ENCODE data around the gene BICD1. TPM values are rescaled to one million over a fixed set of nuclear protein-coding genes. Genes with fewer than 3 reads are reported as not detected.
"Not testable (repeated sequence)": the region's sequence is repeated elsewhere in the genome, so short reads cannot be mapped to it uniquely, and the experiment has no call there.

The BICD1 gene
- total and polyA plus RNA-seq, 8 donors, result 13.6 to 21.2 (median 19.6) TPM

DNA sequence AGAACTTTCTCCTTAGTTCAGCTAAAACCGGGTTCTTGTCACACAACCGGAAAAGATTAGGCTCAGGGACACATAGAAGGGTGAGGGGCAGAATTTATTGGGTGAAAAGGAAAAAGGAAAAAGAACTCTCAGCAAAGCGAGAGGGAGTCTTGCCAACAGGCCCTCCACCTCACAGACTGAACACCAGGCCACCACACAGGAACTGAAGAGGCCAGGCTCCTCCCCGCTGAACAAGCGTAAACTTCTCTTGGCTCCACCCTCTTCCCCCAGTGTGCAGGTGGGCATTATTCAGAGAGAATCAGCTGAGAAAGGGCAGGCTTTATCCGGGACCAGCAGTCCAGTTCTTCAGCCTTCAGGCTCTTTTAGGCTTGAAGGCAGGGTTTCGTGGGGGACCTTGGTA is 167.1 kb downstream of the BICD1 start:
- no peaks in the 10 kb centered on the region for H3K9me3 ChIP-seq
- H3K36me3 ChIP-seq, result no peaks in the 10 kb centered on the region
- H3K27me3 ChIP-seq, result no peaks in the 10 kb centered on the region
- TF ChIP-seq, protein P1, sequence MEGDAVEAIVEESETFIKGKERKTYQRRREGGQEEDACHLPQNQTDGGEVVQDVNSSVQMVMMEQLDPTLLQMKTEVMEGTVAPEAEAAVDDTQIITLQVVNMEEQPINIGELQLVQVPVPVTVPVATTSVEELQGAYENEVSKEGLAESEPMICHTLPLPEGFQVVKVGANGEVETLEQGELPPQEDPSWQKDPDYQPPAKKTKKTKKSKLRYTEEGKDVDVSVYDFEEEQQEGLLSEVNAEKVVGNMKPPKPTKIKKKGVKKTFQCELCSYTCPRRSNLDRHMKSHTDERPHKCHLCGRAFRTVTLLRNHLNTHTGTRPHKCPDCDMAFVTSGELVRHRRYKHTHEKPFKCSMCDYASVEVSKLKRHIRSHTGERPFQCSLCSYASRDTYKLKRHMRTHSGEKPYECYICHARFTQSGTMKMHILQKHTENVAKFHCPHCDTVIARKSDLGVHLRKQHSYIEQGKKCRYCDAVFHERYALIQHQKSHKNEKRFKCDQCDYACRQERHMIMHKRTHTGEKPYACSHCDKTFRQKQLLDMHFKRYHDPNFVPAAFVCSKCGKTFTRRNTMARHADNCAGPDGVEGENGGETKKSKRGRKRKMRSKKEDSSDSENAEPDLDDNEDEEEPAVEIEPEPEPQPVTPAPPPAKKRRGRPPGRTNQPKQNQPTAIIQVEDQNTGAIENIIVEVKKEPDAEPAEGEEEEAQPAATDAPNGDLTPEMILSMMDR (IDR thresholded peaks at IDR 0.05), result no peak
- H3K27ac ChIP-seq, result no peak overlapping the region
- H3K4me1 ChIP-seq, result no peaks in the 10 kb centered on the region
- DNase-seq (peak in 1 of 4 donors; percentile 22), ATAC-seq (no peak)
- no peak overlapping the region for H3K4me3 ChIP-seq
- intact Hi-C loops (cut with DNase I), result no loop called here

DNA sequence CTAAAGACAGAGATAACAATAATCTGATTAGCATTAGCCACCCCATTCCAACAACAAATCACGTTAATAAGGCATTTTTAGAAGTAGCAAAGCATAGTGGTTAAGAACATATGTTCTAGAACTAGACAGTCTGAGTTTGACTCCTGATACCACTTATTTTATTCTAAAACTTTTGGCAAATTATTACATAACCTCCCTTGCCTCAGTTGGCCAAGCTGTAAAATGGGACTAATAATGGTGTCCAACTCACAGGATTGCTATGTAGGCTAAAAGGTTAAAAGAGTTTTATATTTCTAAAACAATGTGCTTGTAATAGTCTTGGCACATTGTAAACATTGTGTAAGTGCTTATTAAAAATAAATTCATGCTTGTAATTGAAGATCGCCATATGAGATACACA is 168.0 kb downstream of the BICD1 start:
- DNase-seq (no peak), ATAC-seq (no peak)
- TF ChIP-seq, protein P1 (IDR thresholded peaks at IDR 0.05), result no peak
- Histone ChIP-seq H3K4me1 (no peaks in the 10 kb centered on the region), H3K4me3 (no peak overlapping the region), H3K36me3 (no peaks in the 10 kb centered on the region), H3K27ac (no peak overlapping the region), H3K27me3 (no peaks in the 10 kb centered on the region), H3K9me3 (no peaks in the 10 kb centered on the region)
- intact Hi-C loops (cut with DNase I), result no loop called here

DNA sequence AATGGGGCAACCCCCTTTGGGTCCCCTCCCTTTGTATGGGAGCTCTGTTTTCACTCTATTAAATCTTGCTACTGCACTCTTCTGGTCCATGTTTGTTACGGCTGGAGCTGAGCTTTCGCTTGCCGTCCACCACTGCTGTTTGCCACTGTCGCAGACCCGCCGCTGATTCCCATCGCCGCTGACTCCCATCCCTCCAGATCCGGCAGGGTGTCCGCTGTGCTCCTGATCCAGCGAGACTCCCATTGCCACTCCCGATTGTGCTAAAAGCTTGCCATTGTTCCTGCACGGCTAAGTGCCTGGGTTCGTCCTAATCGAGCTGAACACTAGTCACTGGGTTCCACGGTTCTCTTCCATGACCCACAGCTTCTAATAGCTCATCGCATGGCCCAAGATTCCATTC is 168.9 kb downstream of the BICD1 start:
- H3K36me3 ChIP-seq; H3K9me3 ChIP-seq; DNase-seq; ATAC-seq; H3K27me3 ChIP-seq; intact Hi-C loops (cut with DNase I); H3K4me1 ChIP-seq; H3K4me3 ChIP-seq; H3K27ac ChIP-seq: not testable (repeated sequence)

DNA sequence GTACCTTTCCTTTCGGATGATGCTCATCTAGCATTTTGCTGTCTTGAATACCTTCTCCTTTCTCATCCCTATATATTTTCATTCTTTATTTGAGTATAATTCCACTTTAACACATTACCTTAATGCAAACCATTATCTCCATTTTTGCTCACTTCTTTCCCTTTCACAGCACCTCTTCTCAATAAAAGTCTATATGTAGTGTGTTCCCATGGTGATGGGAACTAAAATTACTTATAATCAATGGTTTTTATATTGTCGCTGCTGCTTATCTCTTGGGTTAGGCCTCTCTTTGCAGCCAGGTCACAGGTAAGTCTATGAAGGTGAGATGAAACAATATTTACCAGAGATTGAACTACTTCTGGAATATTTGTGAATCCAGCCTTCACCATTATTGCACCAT is 171.1 kb downstream of the BICD1 start:
- H3K27ac ChIP-seq, result no peak overlapping the region
- ATAC-seq, result no peak
- H3K9me3 ChIP-seq, result no peaks in the 10 kb centered on the region
- H3K36me3 ChIP-seq, result no peaks in the 10 kb centered on the region
- no peaks in the 10 kb centered on the region for H3K4me1 ChIP-seq
- H3K27me3 ChIP-seq, result no peaks in the 10 kb centered on the region
- no peak overlapping the region for H3K4me3 ChIP-seq
- TF ChIP-seq, protein P1 (IDR thresholded peaks at IDR 0.05), result no peak
- DNase-seq, result no peak
- intact Hi-C loops (cut with DNase I), result no loop called here

DNA sequence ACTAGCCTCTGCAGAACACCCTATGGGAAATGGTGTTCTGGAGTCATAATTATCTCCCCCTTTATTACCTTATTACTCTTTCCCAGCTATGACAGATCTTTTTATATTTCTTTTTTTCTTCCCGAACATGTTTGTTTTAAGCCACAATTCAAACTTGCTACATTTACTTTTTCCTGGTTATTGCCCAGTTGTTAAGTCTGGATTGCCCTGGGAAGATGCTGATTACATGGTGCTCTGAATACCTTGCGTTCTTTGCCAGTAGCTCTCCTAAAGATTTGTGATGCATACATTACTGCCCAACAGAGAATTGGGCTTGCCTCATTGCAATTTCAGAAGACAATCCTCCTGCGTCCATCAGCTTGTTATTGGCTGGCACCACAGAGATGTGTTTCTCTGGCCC is 174.5 kb downstream of the BICD1 start:
- Histone ChIP-seq H3K4me3 (no peak overlapping the region), H3K9me3 (no peaks in the 10 kb centered on the region), H3K27ac (no peak overlapping the region), H3K4me1 (no peaks in the 10 kb centered on the region), H3K27me3 (no peaks in the 10 kb centered on the region), H3K36me3 (no peaks in the 10 kb centered on the region)
- intact Hi-C loops (cut with DNase I), result no loop called here
- TF ChIP-seq, protein P1 (IDR thresholded peaks at IDR 0.05), result no peak
- DNase-seq, result no peak
- ATAC-seq, result no peak

DNA sequence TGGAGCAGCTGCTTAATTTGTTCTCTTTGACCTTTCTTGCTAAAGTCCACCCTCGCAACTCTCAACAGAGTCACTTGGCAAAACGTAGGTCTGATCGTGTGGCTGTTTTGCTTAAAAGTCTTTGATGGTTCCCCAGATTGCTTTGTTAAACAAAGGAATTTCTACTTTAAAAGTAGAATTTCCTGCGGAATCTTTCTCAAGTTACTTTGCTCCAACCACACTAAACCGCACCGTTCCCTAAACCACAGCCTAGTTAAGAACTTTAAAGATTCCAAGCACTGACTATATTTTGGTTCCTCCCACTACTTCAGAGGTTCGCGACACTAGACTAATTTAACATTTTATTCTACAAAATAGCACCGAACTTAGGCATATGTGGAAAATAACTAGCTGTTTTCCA is 177.9 kb downstream of the BICD1 start:
- Histone ChIP-seq H3K4me3 (no peak overlapping the region), H3K27me3 (no peaks in the 10 kb centered on the region), H3K36me3 (no peaks in the 10 kb centered on the region), H3K9me3 (no peaks in the 10 kb centered on the region), H3K27ac (no peak overlapping the region), H3K4me1 (no peaks in the 10 kb centered on the region)
- intact Hi-C loops (cut with DNase I), result no loop called here
- TF ChIP-seq, protein P1 (IDR thresholded peaks at IDR 0.05), result no peak
- DNase-seq (no peak), ATAC-seq (no peak)
